ENCODE data around the gene MNS1. TPM values are rescaled to one million over a fixed set of nuclear protein-coding genes. Genes with fewer than 3 reads are reported as not detected.

Gene MNS1
- total and polyA plus RNA-seq, 2 donors (not counting 1 experiment from before 2014, with no cell fraction given): not detected

- Histone ChIP-seq H3K4me1 (ENCODE audit: control insufficient read depth in 2 of 2, insufficient read depth in 2 of 2, low read length in 2 of 2) (no peaks in the 10 kb centered on the region), H2AFZ (ENCODE audit: insufficient read depth, low read depth, low read length, poor library complexity, severe bottlenecking) (no peak overlapping the region), H4K20me1 (ENCODE audit: control insufficient read depth, insufficient read depth, low read length, poor library complexity, severe bottlenecking) (no peaks in the 10 kb centered on the region), H3K27ac (ENCODE audit: low read length in 2 of 2) (no peak overlapping the region), H3K4me3 (ENCODE audit: control extremely low read depth in 1 of 5, extremely low read depth in 1 of 5, insufficient read depth in 1 of 5, low read depth in 2 of 5, low read length in 4 of 5) (no peak overlapping the region), H3K36me3 (replicated peaks in 1 of 2; ENCODE audit: control extremely low read depth in 1 of 2, control insufficient read depth in 1 of 2, extremely low read depth in 1 of 2, insufficient read depth in 2 of 2, low read length in 1 of 2) (no peaks in the 10 kb centered on the region), H3K9me3 (ENCODE audit: control extremely low read depth in 1 of 3, control insufficient read depth in 2 of 3, insufficient read depth in 1 of 3, low read length in 2 of 3) (peaks cover 0 to 8% (median 0%) of the 10 kb centered on the region in 3 donors), H3K27me3 (replicated peaks in 1 of 4; ENCODE audit: control extremely low read depth in 1 of 4, control insufficient read depth in 3 of 4, insufficient read depth in 4 of 4, low read length in 3 of 4) (no peaks in the 10 kb centered on the region), H3K79me2 (ENCODE audit: control insufficient read depth, insufficient read depth, low read length) (no peaks in the 10 kb centered on the region), H3K9ac (ENCODE audit: low read length) (no peak overlapping the region), H3K4me2 (replicated peaks; ENCODE audit: low read depth, low read length, poor library complexity, severe bottlenecking) (no peak overlapping the region)
- no peak for TF ChIP-seq EZH2 (IDR thresholded peaks at IDR 0.05; ENCODE audit: borderline replicate concordance, insufficient read depth, low read depth, low read length, poor library complexity, severe bottlenecking)
- no peak for TF ChIP-seq CTCF (IDR thresholded peaks at IDR 0.05)
- WGBS (ENCODE audit: insufficient coverage): no CpG with 5 or more reads among the region's 3 CpGs
- POLR2A ChIA-PET: no interaction called here
- Mint-ChIP-seq H3K27ac (no peak overlapping the region), H3K4me1 (no peaks in the 10 kb centered on the region), H3K9me3 (ENCODE audit: insufficient read depth) (peaks cover under 1% of the 10 kb centered on the region), H3K4me3 (no peak overlapping the region), H3K27me3 (no peaks in the 10 kb centered on the region)
- no peak for DNase-seq
- CTCF ChIA-PET: no interaction called here
- no peak for ATAC-seq (ENCODE audit: low read depth)
- intact Hi-C loops (cut with micrococcal nuclease): no loop called here
Measured at GRCh38 chr15:56385908-56386307, 79.0 kb downstream of the MNS1 start.

- TF ChIP-seq EZH2 (IDR thresholded peaks at IDR 0.05; ENCODE audit: borderline replicate concordance, insufficient read depth, low read depth, low read length, poor library complexity, severe bottlenecking): no peak
- H3K4me3 Mint-ChIP-seq: no peak overlapping the region
Measured at GRCh38 chr15:56383010-56383409, 81.9 kb downstream of the MNS1 start.

More at GRCh38 chr15:56383010-56383409, 81.9 kb downstream of the MNS1 start:
- Histone ChIP-seq H3K36me3 (replicated peaks in 1 of 2; ENCODE audit: control extremely low read depth in 1 of 2, control insufficient read depth in 1 of 2, extremely low read depth in 1 of 2, insufficient read depth in 2 of 2, low read length in 1 of 2) (no peaks in the 10 kb centered on the region), H3K9me3 (ENCODE audit: control extremely low read depth in 1 of 3, control insufficient read depth in 2 of 3, insufficient read depth in 1 of 3, low read length in 2 of 3) (peaks cover 0 to 11% (median 8%) of the 10 kb centered on the region in 3 donors), H3K79me2 (ENCODE audit: control insufficient read depth, insufficient read depth, low read length) (no peaks in the 10 kb centered on the region), H3K4me2 (replicated peaks; ENCODE audit: low read depth, low read length, poor library complexity, severe bottlenecking) (no peak overlapping the region), H2AFZ (ENCODE audit: insufficient read depth, low read depth, low read length, poor library complexity, severe bottlenecking) (no peak overlapping the region), H3K27me3 (replicated peaks in 1 of 4; ENCODE audit: control extremely low read depth in 1 of 4, control insufficient read depth in 3 of 4, insufficient read depth in 4 of 4, low read length in 3 of 4) (no peaks in the 10 kb centered on the region), H3K9ac (ENCODE audit: low read length) (no peak overlapping the region), H3K27ac (ENCODE audit: low read length in 2 of 2) (no peak overlapping the region), H4K20me1 (ENCODE audit: control insufficient read depth, insufficient read depth, low read length, poor library complexity, severe bottlenecking) (no peaks in the 10 kb centered on the region), H3K4me3 (ENCODE audit: control extremely low read depth in 1 of 5, extremely low read depth in 1 of 5, insufficient read depth in 1 of 5, low read depth in 2 of 5, low read length in 4 of 5) (no peak overlapping the region), H3K4me1 (ENCODE audit: control insufficient read depth in 2 of 2, insufficient read depth in 2 of 2, low read length in 2 of 2) (no peaks in the 10 kb centered on the region)
- intact Hi-C loops (cut with micrococcal nuclease): no loop called here
- 100% methylated on average over 3 of the region's 3 CpGs for WGBS (ENCODE audit: insufficient coverage)
- Mint-ChIP-seq H3K27me3 (no peaks in the 10 kb centered on the region), H3K4me1 (no peaks in the 10 kb centered on the region), H3K27ac (no peak overlapping the region), H3K9me3 (ENCODE audit: insufficient read depth) (peaks cover 13% of the 10 kb centered on the region)
- DNase-seq: no peak
- ATAC-seq (ENCODE audit: low read depth): no peak
- ChIA-PET POLR2A (no interaction called here), CTCF (no interaction called here)

Other genes starting within 250 kb of the MNS1 start
- gene RFX7, start 221.3 kb downstream of the MNS1 start, total RNA-seq: 39.8 and 44.8 TPM in 2 replicates
- gene RFX7, start 221.3 kb downstream of the MNS1 start, polyA plus RNA-seq: 4.7 and 6.6 TPM in 2 replicates
- gene TEX9, start 99.7 kb downstream of the MNS1 start, total RNA-seq: 41.8 and 43.1 TPM in 2 replicates
- 2.9 and 7.6 TPM in 2 replicates for gene TEX9, start 99.7 kb downstream of the MNS1 start, polyA plus RNA-seq

Data from B cell (primary cell).